ENCODE measurements around the gene STYX.

The STYX gene

GRCh38 chr14:52780893-52781292 is 50.9 kb downstream of the STYX start:
- no peak overlapping the region for H3K4me3 ChIP-seq (ENCODE audit: low read depth, low read length)
- no peak for DNase-seq (ENCODE audit: low read depth)

- DNase-seq (ENCODE audit: low read depth) = no peak
- H3K4me3 ChIP-seq (ENCODE audit: low read depth, low read length) = no peak overlapping the region
These were observed 51.7 kb downstream of the STYX start for GRCh38 chr14:52781629-52782028.

- H3K4me3 ChIP-seq (ENCODE audit: low read depth, low read length) = no peak overlapping the region
- DNase-seq (ENCODE audit: low read depth) = no peak
These were observed 53.2 kb downstream of the STYX start for GRCh38 chr14:52783206-52783605.

GRCh38 chr14:52786887-52787286 is 56.9 kb downstream of the STYX start:
- DNase-seq (ENCODE audit: low read depth) = no peak
- H3K4me3 ChIP-seq (ENCODE audit: low read depth, low read length) = no peak overlapping the region

GRCh38 chr14:52789118-52789517 is 59.2 kb downstream of the STYX start:
- peak overlapping the region; percentile 75 for H3K4me3 ChIP-seq (ENCODE audit: low read depth, low read length)
- DNase-seq (ENCODE audit: low read depth) = no peak

- DNase-seq (ENCODE audit: low read depth) = no peak
- peak overlapping the region; percentile 75 for H3K4me3 ChIP-seq (ENCODE audit: low read depth, low read length)
These were observed 60.2 kb downstream of the STYX start for GRCh38 chr14:52790011-52790755.

GRCh38 chr14:52790756-52791222 is 60.8 kb downstream of the STYX start:
- DNase-seq (ENCODE audit: low read depth) = no peak
- peak overlapping the region; percentile 75 for H3K4me3 ChIP-seq (ENCODE audit: low read depth, low read length)

GRCh38 chr14:52791223-52792096 is 61.5 kb downstream of the STYX start, which contains the start of gene GNPNAT1:
Gene GNPNAT1 (minus strand): TSS chr14:52791607. CDS start chr14:52784650, 6,957 bp downstream.
- H3K4me3 ChIP-seq (ENCODE audit: low read depth, low read length) = peak within 1 kb of the TSS; percentile 75
- peak; percentile 52 for DNase-seq (ENCODE audit: low read depth)

- peak overlapping the region; percentile 75 for H3K4me3 ChIP-seq (ENCODE audit: low read depth, low read length)
- peak; percentile 81 for DNase-seq (ENCODE audit: low read depth)
These were observed 62.1 kb downstream of the STYX start for GRCh38 chr14:52792097-52792415.

- DNase-seq (ENCODE audit: low read depth) = no peak
- H3K4me3 ChIP-seq (ENCODE audit: low read depth, low read length) = no peak overlapping the region
These were observed 63.1 kb downstream of the STYX start for GRCh38 chr14:52793061-52793460.

- H3K4me3 ChIP-seq (ENCODE audit: low read depth, low read length) = no peak overlapping the region
- DNase-seq (ENCODE audit: low read depth) = no peak
These were observed 67.7 kb downstream of the STYX start for GRCh38 chr14:52797653-52798052.

- H3K4me3 ChIP-seq (ENCODE audit: low read depth, low read length) = no peak overlapping the region
- no peak for DNase-seq (ENCODE audit: low read depth)
These were observed 68.9 kb downstream of the STYX start for GRCh38 chr14:52798826-52799225.

GRCh38 chr14:52801014-52801712 is 71.2 kb downstream of the STYX start:
- no peak overlapping the region for H3K4me3 ChIP-seq (ENCODE audit: low read depth, low read length)
- peak; percentile 74 for DNase-seq (ENCODE audit: low read depth)

- no peak overlapping the region for H3K4me3 ChIP-seq (ENCODE audit: low read depth, low read length)
- peak; percentile 60 for DNase-seq (ENCODE audit: low read depth)
These were observed 72.6 kb downstream of the STYX start for GRCh38 chr14:52802597-52802996.

- DNase-seq (ENCODE audit: low read depth) = no peak
- H3K4me3 ChIP-seq (ENCODE audit: low read depth, low read length) = no peak overlapping the region
These were observed 76.1 kb downstream of the STYX start for GRCh38 chr14:52806115-52806514.

GRCh38 chr14:52808101-52808500 is 78.1 kb downstream of the STYX start:
- no peak for DNase-seq (ENCODE audit: low read depth)
- H3K4me3 ChIP-seq (ENCODE audit: low read depth, low read length) = no peak overlapping the region

- DNase-seq (ENCODE audit: low read depth) = no peak
- H3K4me3 ChIP-seq (ENCODE audit: low read depth, low read length) = no peak overlapping the region
These were observed 91.9 kb downstream of the STYX start for GRCh38 chr14:52821805-52822250.

GRCh38 chr14:52824462-52824861 is 94.5 kb downstream of the STYX start:
- no peak for DNase-seq (ENCODE audit: low read depth)
- no peak overlapping the region for H3K4me3 ChIP-seq (ENCODE audit: low read depth, low read length)
